Caco-2 (cell line): ENCODE results near the gene VTI1A. TPM values are rescaled to one million over a fixed set of nuclear protein-coding genes. Genes with fewer than 3 reads are reported as not detected.

ENCODE experiments used
- BruUV-seq: library from RNA; stranded (reverse); fragments of 400-500 nt; replicated peaks from 2 replicates; lab custom pipeline; 2021; lab: Mats Ljungman, UMichigan
- CTCF ChIA-PET: fragments of 300-600 bp; sonication (Branson Sonifier 250); formaldehyde crosslinking; loops from one replicate; lab custom pipeline; 2022; ENCODE audit warnings: antibody characterized with exemption; lab: Charles Lee
- POLR2A ChIA-PET: fragments of 300-600 bp; sonication (Branson Sonifier 250); formaldehyde crosslinking; loops from one replicate; lab custom pipeline; 2022; ENCODE audit warnings: antibody characterized with exemption; lab: Charles Lee
- DNase-seq, 2 experiments: peaks; one replicate each; pipeline versions ENCODE4 v3.0.0 to v3.0.0-alpha.2; 2020 to 2022
- H3K27me3 ChIP-seq: replicated peaks from 2 replicates; pipeline ENCODE4 v1.6.0; 2011; ENCODE audit warnings: low read length; ENCODE audit not compliant: control insufficient read depth, insufficient read depth
- H3K36me3 ChIP-seq: 2 replicates; pipeline ENCODE4 v1.5.1; 2011; ENCODE audit warnings: low read length; ENCODE audit not compliant: control insufficient read depth, insufficient read depth
- H3K4me1 ChIP-seq: fragments of 250-450 bp; sonication (Bioruptor Pico); 2 replicates; pipeline ENCODE4 v1.5.1; 2020; ENCODE audit warnings: mild to moderate bottlenecking
- H3K4me3 ChIP-seq: 2 replicates; pipeline ENCODE4 v1.5.1; 2011; ENCODE audit warnings: low read depth, mild to moderate bottlenecking, control low read depth, low read length
- H3K9me3 ChIP-seq: fragments of 250-450 bp; sonication (Bioruptor Pico); 2 replicates; pipeline ENCODE4 v1.5.1; 2020; ENCODE audit warnings: mild to moderate bottlenecking, moderate library complexity
- H3K27ac Mint-ChIP-seq: one replicate; pipeline ENCODE4 v1.8.0; 2022; ENCODE audit warnings: mixed read lengths; ENCODE audit not compliant: unreplicated experiment
- H3K27me3 Mint-ChIP-seq: one replicate; pipeline ENCODE4 v1.8.0; 2022; ENCODE audit warnings: mixed read lengths; ENCODE audit not compliant: insufficient read depth, unreplicated experiment
- H3K36me3 Mint-ChIP-seq: one replicate; pipeline ENCODE4 v1.8.0; 2022; ENCODE audit warnings: mild to moderate bottlenecking, mixed read lengths; ENCODE audit not compliant: insufficient read depth, unreplicated experiment
- H3K4me1 Mint-ChIP-seq: one replicate; pipeline ENCODE4 v1.8.0; 2022; ENCODE audit warnings: low read depth, mixed read lengths; ENCODE audit not compliant: unreplicated experiment
- H3K4me3 Mint-ChIP-seq: one replicate; pipeline ENCODE4 v1.8.0; 2022; ENCODE audit warnings: mild to moderate bottlenecking, moderate library complexity, mixed read lengths; ENCODE audit not compliant: unreplicated experiment
- H3K9me3 Mint-ChIP-seq: one replicate; pipeline ENCODE4 v1.8.0; 2022; ENCODE audit warnings: mixed read lengths; ENCODE audit not compliant: unreplicated experiment
- intact Hi-C: fragments of 100-400 bp; cut with micrococcal nuclease; formaldehyde crosslinking; loops from one replicate; pipeline ENCODE4 v1.10.0; 2022; ENCODE audit not compliant: unreplicated experiment
- total RNA-seq: library from RNA; stranded (reverse); gene quantifications from 2 replicates; pipeline ENCODE4 v1.2.3, GENCODE V29; 2022
- TF ChIP-seq, protein P1 (sequence below), 2 experiments: fragments of 200-600 bp in 1 of 2; IDR thresholded peaks; 1 replicate in 1 of 2; 2 replicates in 1 of 2; pipeline versions ENCODE4 v1.5.1 to v1.8.0; 2011 to 2022; ENCODE audit warnings: antibody characterized with exemption in 1 of 2, control low read depth in 1 of 2, inconsistent platforms in 1 of 2, low read depth in 1 of 2, low read length in 1 of 2, mild to moderate bottlenecking in 1 of 2, moderate library complexity in 1 of 2; ENCODE audit not compliant: insufficient read depth in 1 of 2, severe bottlenecking in 1 of 2, unreplicated experiment in 1 of 2

Gene VTI1A
- total RNA-seq, 1 experiment from 2014 or later: 45.6 TPM

GRCh38 chr10:112607506-112607905 lies 160.5 kb downstream of the VTI1A start:
- TF ChIP-seq, protein P1, sequence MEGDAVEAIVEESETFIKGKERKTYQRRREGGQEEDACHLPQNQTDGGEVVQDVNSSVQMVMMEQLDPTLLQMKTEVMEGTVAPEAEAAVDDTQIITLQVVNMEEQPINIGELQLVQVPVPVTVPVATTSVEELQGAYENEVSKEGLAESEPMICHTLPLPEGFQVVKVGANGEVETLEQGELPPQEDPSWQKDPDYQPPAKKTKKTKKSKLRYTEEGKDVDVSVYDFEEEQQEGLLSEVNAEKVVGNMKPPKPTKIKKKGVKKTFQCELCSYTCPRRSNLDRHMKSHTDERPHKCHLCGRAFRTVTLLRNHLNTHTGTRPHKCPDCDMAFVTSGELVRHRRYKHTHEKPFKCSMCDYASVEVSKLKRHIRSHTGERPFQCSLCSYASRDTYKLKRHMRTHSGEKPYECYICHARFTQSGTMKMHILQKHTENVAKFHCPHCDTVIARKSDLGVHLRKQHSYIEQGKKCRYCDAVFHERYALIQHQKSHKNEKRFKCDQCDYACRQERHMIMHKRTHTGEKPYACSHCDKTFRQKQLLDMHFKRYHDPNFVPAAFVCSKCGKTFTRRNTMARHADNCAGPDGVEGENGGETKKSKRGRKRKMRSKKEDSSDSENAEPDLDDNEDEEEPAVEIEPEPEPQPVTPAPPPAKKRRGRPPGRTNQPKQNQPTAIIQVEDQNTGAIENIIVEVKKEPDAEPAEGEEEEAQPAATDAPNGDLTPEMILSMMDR (IDR thresholded peaks at IDR 0.05; ENCODE audit: insufficient read depth in 1 of 2, low read depth in 1 of 2, low read length in 1 of 2, severe bottlenecking in 1 of 2, unreplicated experiment in 1 of 2): no peak
- no TSS peak for BruUV-seq
- Mint-ChIP-seq H3K9me3 (no peaks in the 10 kb centered on the region), H3K36me3 (no peaks in the 10 kb centered on the region), H3K27ac (no peak overlapping the region), H3K4me1 (no peaks in the 10 kb centered on the region), H3K27me3 (no peaks in the 10 kb centered on the region), H3K4me3 (no peak overlapping the region)
- intact Hi-C loops: no loop called here
- no peaks in the 10 kb centered on the region for H3K9me3 ChIP-seq
- ChIA-PET POLR2A (no interaction called here), CTCF (no interaction called here)
- peaks cover 5% of the 10 kb centered on the region; the same call in 1 of the 2 replicates for H3K4me1 ChIP-seq
- no peaks in the 10 kb centered on the region for H3K27me3 ChIP-seq
- no peak overlapping the region for H3K4me3 ChIP-seq
- no peak for DNase-seq
- H3K36me3 ChIP-seq: no peaks in the 10 kb centered on the region; the same call in 1 of the 2 replicates

DNA sequence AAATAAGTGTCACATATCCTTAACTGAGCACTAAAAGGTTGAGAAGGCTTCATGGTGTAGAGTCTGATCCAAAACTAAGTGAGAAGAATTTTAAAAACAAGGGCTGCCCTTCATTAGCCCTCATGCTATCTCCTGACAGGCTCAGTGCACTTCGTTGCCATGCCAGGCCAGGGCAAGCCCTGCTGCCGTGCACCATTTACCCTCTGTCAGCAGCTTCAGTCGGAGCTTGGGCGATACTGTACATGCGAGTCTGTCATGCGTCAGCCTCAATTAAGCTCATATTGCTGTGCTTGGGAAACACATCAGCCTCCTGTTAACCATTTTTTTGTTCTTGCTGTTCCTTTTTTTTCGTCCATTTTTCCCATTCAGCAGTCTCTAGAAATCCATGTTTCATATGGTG lies 166.6 kb downstream of the VTI1A start:
- CTCF ChIA-PET: no interaction called here
- no peaks in the 10 kb centered on the region for H3K4me1 Mint-ChIP-seq

GRCh38 chr10:112614072-112614471 lies 167.1 kb downstream of the VTI1A start:
- Mint-ChIP-seq H3K36me3 (peaks cover 6% of the 10 kb centered on the region), H3K27me3 (no peaks in the 10 kb centered on the region), H3K4me3 (no peak overlapping the region), H3K27ac (no peak overlapping the region), H3K9me3 (peaks cover 20% of the 10 kb centered on the region), H3K4me1 (no peaks in the 10 kb centered on the region)
- Histone ChIP-seq H3K9me3 (peaks cover 7% of the 10 kb centered on the region; the same call in 1 of the 2 replicates), H3K4me1 (no peaks in the 10 kb centered on the region; the same call in 1 of the 2 replicates), H3K4me3 (no peak overlapping the region), H3K36me3 (no peaks in the 10 kb centered on the region), H3K27me3 (no peaks in the 10 kb centered on the region)
- POLR2A ChIA-PET: no interaction called here
- CTCF ChIA-PET: no interaction called here
- TF ChIP-seq, protein P1 (IDR thresholded peaks at IDR 0.05; ENCODE audit: insufficient read depth in 1 of 2, low read depth in 1 of 2, low read length in 1 of 2, severe bottlenecking in 1 of 2, unreplicated experiment in 1 of 2): no peak
- intact Hi-C loops: no loop called here
- BruUV-seq: no TSS peak
- no peak for DNase-seq

More for the DNA sequence above, 166.6 kb downstream of the VTI1A start:
- TF ChIP-seq, protein P1 (IDR thresholded peaks at IDR 0.05; ENCODE audit: insufficient read depth in 1 of 2, low read depth in 1 of 2, low read length in 1 of 2, severe bottlenecking in 1 of 2, unreplicated experiment in 1 of 2): no peak
- no peak overlapping the region for H3K27ac Mint-ChIP-seq
- no peak for DNase-seq
- Histone ChIP-seq H3K4me1 (no peaks in the 10 kb centered on the region; the same call in 1 of the 2 replicates), H3K27me3 (no peaks in the 10 kb centered on the region), H3K4me3 (no peak overlapping the region), H3K9me3 (peaks cover 7% of the 10 kb centered on the region; the same call in 1 of the 2 replicates), H3K36me3 (no peaks in the 10 kb centered on the region)
- intact Hi-C loops: no loop called here
- H3K9me3 Mint-ChIP-seq: peaks cover 20% of the 10 kb centered on the region
- POLR2A ChIA-PET: no interaction called here
- H3K36me3 Mint-ChIP-seq: peaks cover 6% of the 10 kb centered on the region
- no peak overlapping the region for H3K4me3 Mint-ChIP-seq
- no peaks in the 10 kb centered on the region for H3K27me3 Mint-ChIP-seq
- BruUV-seq: no TSS peak
